ENCODE results near the gene ARHGAP4. TPM values are rescaled to one million over a fixed set of nuclear protein-coding genes. Genes with fewer than 3 reads are reported as not detected.

ARHGAP4 gene
- total and polyA plus RNA-seq, 2 experiments from 2014 or later: 6.2 to 6.4 TPM

- TF ChIP-seq CTCF (IDR thresholded peaks at IDR 0.05; ENCODE audit: poor library complexity): no peak
- TF ChIP-seq EZH2 (IDR thresholded peaks at IDR 0.05; ENCODE audit: borderline replicate concordance): no peak
- TF ChIP-seq EZH2phosphoT487 (IDR thresholded peaks at IDR 0.05; ENCODE audit: low read depth, severe bottlenecking, unreplicated experiment): no peak
- 45% methylated on average over 24 of the region's 25 CpGs for WGBS (ENCODE audit: low lambda C conversion rate, missing lambda C conversion rate)
- Histone ChIP-seq H3K4me1 (ENCODE audit: insufficient read depth) (peaks cover 23% of the 10 kb centered on the region), H3K79me2 (peaks cover 71% of the 10 kb centered on the region), H3K9me3 (ENCODE audit: low read depth) (no peaks in the 10 kb centered on the region), H4K20me1 (ENCODE audit: insufficient read depth, poor library complexity, severe bottlenecking) (peaks cover 52% of the 10 kb centered on the region), H2AFZ (no peak overlapping the region), H3K4me3 (peak overlapping the region; percentile 55), H3K4me2 (peak overlapping the region; percentile 86), H3K27ac (peak overlapping the region; percentile 81), H3K36me3 (replicated peaks; ENCODE audit: insufficient read depth, low read depth) (no peaks in the 10 kb centered on the region), H3K27me3 (no peaks in the 10 kb centered on the region), H3K9me2 (replicated peaks; ENCODE audit: insufficient read depth) (no peaks in the 10 kb centered on the region)
- DNase-seq (ENCODE audit: low spot score): no peak
Measured at GRCh38 chrX:153969125-153969903, 43.2 kb upstream of the ARHGAP4 start.

- TF ChIP-seq EZH2phosphoT487 (IDR thresholded peaks at IDR 0.05; ENCODE audit: low read depth, severe bottlenecking, unreplicated experiment): no peak
- TF ChIP-seq EZH2 (IDR thresholded peaks at IDR 0.05; ENCODE audit: borderline replicate concordance): no peak
- TF ChIP-seq CTCF (IDR thresholded peaks at IDR 0.05; ENCODE audit: poor library complexity): no peak
- peaks cover 53% of the 10 kb centered on the region for H4K20me1 ChIP-seq (ENCODE audit: insufficient read depth, poor library complexity, severe bottlenecking)
Measured at GRCh38 chrX:153968754-153969124, 42.7 kb upstream of the ARHGAP4 start.

GRCh38 chrX:153968255-153968654 lies 42.2 kb upstream of the ARHGAP4 start:
- Histone ChIP-seq H3K27me3 (no peaks in the 10 kb centered on the region), H3K4me3 (no peak overlapping the region)
- WGBS (ENCODE audit: low lambda C conversion rate, missing lambda C conversion rate): 79% methylated on average over 9 of the region's 9 CpGs

More at GRCh38 chrX:153968754-153969124, 42.7 kb upstream of the ARHGAP4 start:
- no peaks in the 10 kb centered on the region for H3K27me3 ChIP-seq
- peak overlapping the region; percentile 81 for H3K27ac ChIP-seq
- no peaks in the 10 kb centered on the region for H3K9me2 ChIP-seq (replicated peaks; ENCODE audit: insufficient read depth)
- no peak for DNase-seq (ENCODE audit: low spot score)
- H3K36me3 ChIP-seq (replicated peaks; ENCODE audit: insufficient read depth, low read depth): no peaks in the 10 kb centered on the region
- H3K4me3 ChIP-seq: no peak overlapping the region
- H3K79me2 ChIP-seq: peaks cover 66% of the 10 kb centered on the region
- WGBS (ENCODE audit: low lambda C conversion rate, missing lambda C conversion rate): 47% methylated on average over 12 of the region's 12 CpGs
- H3K9me3 ChIP-seq (ENCODE audit: low read depth): no peaks in the 10 kb centered on the region
- no peak overlapping the region for H2AFZ ChIP-seq
- H3K4me1 ChIP-seq (ENCODE audit: insufficient read depth): peaks cover 20% of the 10 kb centered on the region
- peak overlapping the region; percentile 86 for H3K4me2 ChIP-seq

GRCh38 chrX:153967536-153968224 lies 41.6 kb upstream of the ARHGAP4 start:
- whole genome bisulfite sequencing (ENCODE audit: low lambda C conversion rate, missing lambda C conversion rate): 78% methylated on average over 16 of the region's 16 CpGs
- H3K4me2 ChIP-seq: peak overlapping the region; percentile 86
- H3K27me3 ChIP-seq: no peaks in the 10 kb centered on the region
- no peak overlapping the region for H2AFZ ChIP-seq
- peaks cover 15% of the 10 kb centered on the region for H3K4me1 ChIP-seq (ENCODE audit: insufficient read depth)
- H3K36me3 ChIP-seq (replicated peaks; ENCODE audit: insufficient read depth, low read depth): no peaks in the 10 kb centered on the region
- TF ChIP-seq CTCF (IDR thresholded peaks at IDR 0.05; ENCODE audit: poor library complexity) (no peak), EZH2phosphoT487 (IDR thresholded peaks at IDR 0.05; ENCODE audit: low read depth, severe bottlenecking, unreplicated experiment) (no peak), EZH2 (IDR thresholded peaks at IDR 0.05; ENCODE audit: borderline replicate concordance) (no peak)
- no peak overlapping the region for H3K4me3 ChIP-seq
- no peaks in the 10 kb centered on the region for H3K9me3 ChIP-seq (ENCODE audit: low read depth)
- H3K9me2 ChIP-seq (replicated peaks; ENCODE audit: insufficient read depth): no peaks in the 10 kb centered on the region
- H3K27ac ChIP-seq: no peak overlapping the region
- DNase-seq (ENCODE audit: low spot score): no peak
- peaks cover 53% of the 10 kb centered on the region for H4K20me1 ChIP-seq (ENCODE audit: insufficient read depth, poor library complexity, severe bottlenecking)
- peaks cover 63% of the 10 kb centered on the region for H3K79me2 ChIP-seq

More at GRCh38 chrX:153968255-153968654, 42.2 kb upstream of the ARHGAP4 start:
- H3K79me2 ChIP-seq: peaks cover 63% of the 10 kb centered on the region
- H3K9me3 ChIP-seq (ENCODE audit: low read depth): no peaks in the 10 kb centered on the region
- TF ChIP-seq EZH2phosphoT487 (IDR thresholded peaks at IDR 0.05; ENCODE audit: low read depth, severe bottlenecking, unreplicated experiment): no peak
- H3K27ac ChIP-seq: no peak overlapping the region
- peak overlapping the region; percentile 86 for H3K4me2 ChIP-seq
- H2AFZ ChIP-seq: no peak overlapping the region
- H3K4me1 ChIP-seq (ENCODE audit: insufficient read depth): peaks cover 15% of the 10 kb centered on the region
- no peaks in the 10 kb centered on the region for H3K36me3 ChIP-seq (replicated peaks; ENCODE audit: insufficient read depth, low read depth)
- H4K20me1 ChIP-seq (ENCODE audit: insufficient read depth, poor library complexity, severe bottlenecking): peaks cover 53% of the 10 kb centered on the region
- DNase-seq (ENCODE audit: low spot score): no peak
- no peaks in the 10 kb centered on the region for H3K9me2 ChIP-seq (replicated peaks; ENCODE audit: insufficient read depth)
